NCI-H187 treated with DMSO at 0.1 percent for 48 hours (cell line): Measurements from ENCODE around the gene KLHL20.
"Not testable (repeated sequence)": the region's sequence is repeated elsewhere in the genome, so short reads cannot be mapped to it uniquely, and the experiment has no call there.

Source experiments
- DNase-seq: peaks from one replicate; lab custom pipeline; 2025; lab: John Stamatoyannopoulos, UW

Gene KLHL20

DNA sequence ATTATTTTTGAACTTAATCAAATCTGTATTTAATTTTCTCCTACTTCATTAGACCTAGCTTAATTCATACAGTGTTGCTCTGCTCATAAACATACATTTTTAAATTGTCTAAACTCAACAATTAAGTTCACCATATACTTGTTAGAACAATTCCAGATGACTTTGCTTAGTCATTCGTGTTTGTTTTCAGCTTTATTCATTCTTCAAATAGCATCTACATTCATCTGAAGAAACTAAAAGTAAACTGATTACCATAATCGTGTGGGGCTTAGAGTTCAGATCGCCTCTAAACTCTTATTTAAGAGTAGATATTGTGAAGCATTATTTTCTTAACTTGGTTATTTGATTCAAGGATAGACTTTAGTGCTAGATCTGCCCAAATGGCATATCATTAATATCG, 34.4 kb downstream of the KLHL20 start:
- DNase-seq, result no peak

DNA sequence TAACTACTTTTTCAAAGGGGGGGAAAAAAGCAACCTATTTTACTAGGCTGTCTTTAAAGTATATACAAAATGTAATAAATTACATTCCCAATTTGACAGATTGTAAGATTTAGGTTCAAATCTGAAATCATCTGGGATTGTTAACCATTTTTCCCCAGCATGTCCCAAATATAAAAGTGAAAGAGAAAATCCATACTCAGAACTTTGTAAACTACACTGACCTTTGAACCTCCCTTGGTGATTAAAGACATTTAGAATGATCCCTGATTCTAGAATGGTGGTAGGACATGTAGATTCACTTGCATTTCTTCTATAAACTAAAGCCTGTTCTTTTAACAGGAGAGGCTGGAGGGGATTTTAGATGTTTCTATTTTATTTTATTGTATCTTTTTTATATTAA, 39.0 kb downstream of the KLHL20 start:
- no peak for DNase-seq

DNA sequence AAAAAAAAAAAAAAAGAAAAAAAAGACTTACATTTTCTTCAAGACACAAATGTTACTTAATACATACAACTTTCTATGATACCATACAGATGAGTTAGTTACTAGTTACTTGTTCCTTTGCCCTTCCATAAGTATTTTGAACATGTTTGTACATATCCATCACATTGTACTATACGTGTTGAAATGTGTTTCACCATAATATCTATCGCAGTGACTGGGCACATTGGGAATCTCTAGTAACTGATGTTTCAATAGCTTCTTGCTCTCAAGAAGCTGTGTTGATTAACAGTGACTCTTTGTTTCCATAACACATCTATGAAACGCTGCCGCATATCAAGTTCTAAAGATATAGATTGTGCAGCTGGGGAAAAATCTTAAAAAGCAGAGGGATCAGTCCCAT, 42.9 kb downstream of the KLHL20 start:
- no peak for DNase-seq

DNA sequence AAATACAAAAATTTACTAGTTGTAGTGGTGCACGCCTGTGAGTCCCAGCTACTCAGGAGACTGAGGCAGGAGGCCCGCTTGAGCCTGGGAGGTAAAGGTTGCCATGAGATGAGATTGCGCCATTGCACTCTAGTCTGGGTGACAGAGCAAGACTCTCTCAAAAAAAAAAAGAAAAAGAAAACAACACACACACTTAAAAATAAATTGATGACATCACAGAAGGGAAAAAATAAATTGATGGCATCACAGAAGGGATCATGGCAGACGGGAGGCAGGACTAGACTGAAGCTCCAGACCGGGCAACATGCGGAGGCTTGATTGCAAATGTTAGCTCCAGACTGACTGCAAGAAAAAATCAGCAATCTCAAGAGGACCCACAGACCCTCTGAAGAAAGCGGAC, 43.3 kb downstream of the KLHL20 start:
- no peak for DNase-seq

DNA sequence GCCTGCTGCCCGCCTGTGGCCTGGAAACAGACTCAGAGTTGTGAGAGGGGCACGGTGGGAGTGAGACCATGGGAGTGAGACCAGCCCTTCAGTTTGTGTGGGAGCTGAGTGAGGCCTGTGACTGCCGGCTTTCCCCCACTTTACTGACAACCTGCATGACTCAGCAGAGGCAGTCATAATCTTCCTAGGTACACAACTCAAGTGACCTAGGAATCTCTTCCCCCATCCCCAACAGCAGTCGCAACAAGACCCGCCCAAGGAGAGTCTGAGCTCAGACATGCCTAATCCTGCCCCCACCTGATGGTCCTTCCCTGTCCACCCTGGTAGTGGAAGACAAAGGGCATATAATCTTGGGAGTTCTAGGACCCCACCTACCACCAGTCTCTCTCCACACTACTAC, 44.2 kb downstream of the KLHL20 start:
- DNase-seq, result no peak

DNA sequence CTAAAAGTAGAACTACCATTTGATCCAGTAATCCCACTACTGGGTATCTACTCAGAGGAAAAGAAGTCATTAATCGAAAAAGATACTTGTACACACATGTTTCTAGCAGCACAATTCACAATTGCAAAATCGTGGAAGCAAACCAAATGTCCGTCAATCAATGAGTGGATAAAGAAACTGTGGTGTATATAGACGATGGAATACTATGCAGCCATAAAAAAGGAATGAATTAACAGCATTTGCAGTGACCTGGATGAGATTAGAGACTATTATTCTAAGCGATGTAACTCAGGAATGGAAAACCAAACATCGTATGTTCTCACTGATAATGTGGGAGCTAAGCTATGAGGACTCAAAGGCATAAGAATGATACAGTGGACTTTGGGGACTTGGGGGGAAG, 49.5 kb downstream of the KLHL20 start:
- not testable (repeated sequence) for DNase-seq

DNA sequence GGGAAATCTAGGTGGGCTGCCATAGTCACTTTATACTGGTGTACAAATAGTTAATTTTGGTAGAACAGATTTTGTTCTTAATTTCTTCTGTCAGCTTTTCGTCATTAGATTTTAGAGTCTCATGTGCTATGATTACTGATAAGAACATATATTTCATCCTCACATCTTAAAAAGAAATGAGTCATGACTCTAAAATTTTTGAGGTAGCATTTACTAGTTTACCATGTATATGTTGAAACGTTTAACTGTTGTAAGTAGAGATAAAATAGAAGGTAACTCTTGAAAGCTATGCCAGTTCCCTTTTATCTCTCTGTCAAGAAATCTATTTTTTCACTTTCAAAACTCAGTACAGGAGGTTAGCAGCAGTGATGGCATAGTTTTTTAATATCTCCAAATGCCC, 53.4 kb downstream of the KLHL20 start:
- no peak for DNase-seq

DNA sequence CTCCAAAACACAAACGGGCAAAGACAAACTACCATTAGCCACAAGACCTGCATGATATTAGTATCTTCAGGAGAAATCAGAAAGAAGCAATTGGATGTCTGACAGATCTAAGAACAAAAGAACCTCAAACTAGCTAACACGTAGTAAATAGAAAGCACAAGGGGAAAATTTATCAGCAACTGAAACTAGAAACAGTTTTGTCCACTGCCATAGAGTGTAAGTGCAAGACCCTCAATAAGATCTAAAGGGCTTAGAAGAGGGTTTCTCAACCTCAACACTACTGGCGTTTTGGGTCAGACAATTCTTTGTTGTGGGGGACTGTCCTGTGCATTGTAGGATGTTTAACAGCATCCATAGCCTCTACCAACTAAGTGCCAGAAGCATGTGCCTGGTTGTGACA, 54.0 kb downstream of the KLHL20 start:
- DNase-seq, result no peak

DNA sequence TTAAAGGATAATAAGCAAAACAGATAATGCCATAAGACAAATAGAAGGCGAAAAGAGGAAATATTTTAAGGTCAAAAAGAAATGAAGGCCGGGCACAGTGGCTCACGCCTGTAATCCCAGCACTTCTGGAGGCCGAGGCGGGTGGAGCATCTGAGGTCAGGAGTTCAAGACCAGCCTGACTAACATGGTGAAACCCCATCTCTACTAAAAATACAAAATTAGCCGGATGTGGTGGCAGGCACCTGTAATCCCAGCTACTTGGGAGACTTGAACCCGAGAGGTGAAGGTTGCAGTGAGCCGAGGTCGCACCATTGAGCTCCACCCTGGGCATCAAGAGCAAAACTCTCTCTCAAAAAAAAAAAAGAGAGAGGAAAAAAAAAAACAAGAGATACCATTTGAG, 55.5 kb downstream of the KLHL20 start:
- not testable (repeated sequence) for DNase-seq

DNA sequence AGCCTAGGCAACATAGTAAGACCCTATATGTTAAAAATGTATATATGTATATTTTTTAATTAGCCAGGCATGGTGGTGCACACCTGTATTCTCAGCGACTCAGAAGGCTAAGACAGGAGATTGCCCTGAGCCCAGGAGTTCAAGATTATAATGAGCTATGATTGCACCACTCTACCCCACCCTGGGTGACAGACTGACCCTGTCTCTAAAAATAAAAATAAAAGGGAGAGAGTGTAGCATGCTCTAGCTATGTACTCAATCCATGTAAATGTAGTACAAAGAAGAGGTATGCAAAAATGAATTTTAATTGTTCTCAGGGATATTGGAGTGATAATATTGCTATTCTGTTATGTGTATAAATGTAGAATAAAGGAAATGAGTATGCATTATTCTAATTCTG, 56.8 kb downstream of the KLHL20 start:
- no peak for DNase-seq

DNA sequence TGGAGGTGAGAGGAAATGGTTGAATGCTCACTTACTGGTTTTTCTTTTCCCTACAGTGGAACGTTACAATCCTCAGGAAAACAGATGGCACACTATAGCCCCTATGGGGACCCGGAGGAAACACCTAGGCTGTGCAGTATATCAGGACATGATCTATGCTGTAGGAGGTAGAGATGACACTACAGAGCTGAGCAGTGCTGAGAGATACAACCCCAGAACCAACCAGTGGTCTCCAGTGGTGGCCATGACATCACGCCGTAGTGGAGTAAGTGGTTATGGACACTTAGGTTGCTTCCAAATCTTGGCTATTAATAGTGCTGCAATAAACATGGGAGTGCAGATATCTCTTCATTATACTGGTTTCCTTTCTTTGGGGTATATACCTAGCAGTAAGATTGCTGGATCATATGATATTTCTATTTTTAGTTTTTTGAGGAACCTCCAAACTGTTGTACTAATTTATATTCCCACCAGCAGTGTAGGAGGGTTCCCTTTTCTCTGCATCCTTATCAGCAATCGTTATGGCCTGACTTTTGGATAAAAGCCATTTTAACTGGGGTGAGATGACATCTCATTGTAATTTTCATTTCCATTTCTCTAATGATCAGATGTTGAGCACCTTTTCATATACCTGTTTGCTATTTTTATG, 60.9 kb downstream of the KLHL20 start:
- DNase-seq, result no peak

DNA sequence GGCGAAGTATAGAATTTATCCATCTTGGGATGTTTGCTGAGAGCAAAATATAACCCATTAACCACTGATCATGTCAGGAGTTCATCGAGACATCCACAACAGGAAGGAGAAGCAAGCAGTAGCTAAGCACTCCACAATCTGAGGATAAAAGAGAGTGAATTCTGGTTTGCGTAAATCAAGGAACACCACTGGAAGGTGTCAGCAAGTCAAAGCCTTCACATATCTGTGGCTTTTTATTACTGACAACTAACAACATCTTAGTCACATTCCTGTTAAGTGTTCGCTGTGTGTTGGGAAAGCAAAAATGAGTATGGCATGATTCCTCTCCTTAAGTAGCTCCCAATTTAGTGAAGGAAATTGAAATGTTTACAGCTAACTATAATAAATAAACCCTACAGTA, 65.2 kb downstream of the KLHL20 start:
- no peak for DNase-seq

DNA sequence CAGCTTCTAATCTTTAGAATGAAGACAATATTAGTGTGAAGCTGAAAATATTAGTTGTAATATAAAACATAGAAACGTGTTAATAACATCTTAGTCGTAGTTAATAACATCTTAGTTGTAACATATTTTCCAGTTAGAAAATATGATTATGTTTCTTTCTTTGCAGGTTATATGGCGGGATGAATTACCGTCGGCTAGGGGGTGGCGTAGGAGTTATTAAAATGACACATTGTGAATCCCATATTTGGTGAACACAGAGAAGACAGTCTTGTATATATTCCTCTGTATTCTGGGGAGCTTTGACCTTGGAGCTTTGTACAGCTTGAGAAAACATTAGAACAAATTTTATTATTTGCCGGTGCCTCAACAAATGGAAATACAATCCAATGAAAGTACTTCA, 70.2 kb downstream of the KLHL20 start:
- no peak for DNase-seq

DNA sequence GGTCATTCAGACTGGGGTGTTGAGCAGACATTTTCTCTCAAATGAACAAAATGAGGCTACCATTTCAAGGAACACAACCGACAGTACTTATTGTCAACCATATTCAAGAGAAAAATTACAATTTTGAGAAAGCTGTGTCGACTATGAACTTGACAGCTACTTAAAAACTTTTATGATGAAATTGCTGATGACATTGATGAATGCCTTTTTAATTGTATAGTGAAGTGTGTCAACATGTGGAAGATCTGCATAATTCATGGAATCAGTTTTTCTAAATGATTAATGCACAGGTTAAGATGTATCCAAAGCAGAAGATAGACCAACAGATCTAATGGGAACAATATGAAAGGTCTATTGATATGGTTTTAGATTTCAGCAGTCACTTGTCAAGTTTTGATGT, 75.1 kb downstream of the KLHL20 start:
- no peak for DNase-seq

DNA sequence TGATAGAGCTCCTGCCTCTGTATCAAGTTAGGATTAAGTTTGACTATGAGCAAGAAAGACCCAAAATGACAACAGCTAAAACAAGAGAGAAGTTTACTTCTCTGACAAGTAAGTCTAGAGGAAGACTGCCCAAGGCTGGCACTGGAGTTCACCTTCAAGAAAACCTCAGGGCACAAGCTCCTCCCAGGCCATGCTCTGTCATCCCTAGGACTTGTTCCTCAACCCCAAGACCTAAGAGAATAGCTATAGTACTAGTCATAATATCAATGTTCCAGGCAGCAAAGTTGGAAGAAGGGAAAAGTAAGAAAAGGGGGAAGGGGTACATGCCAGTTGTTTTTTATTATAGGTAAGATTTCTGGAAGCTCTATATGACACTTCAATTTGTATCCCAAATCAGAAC, 83.3 kb downstream of the KLHL20 start:
- DNase-seq, result no peak

DNA sequence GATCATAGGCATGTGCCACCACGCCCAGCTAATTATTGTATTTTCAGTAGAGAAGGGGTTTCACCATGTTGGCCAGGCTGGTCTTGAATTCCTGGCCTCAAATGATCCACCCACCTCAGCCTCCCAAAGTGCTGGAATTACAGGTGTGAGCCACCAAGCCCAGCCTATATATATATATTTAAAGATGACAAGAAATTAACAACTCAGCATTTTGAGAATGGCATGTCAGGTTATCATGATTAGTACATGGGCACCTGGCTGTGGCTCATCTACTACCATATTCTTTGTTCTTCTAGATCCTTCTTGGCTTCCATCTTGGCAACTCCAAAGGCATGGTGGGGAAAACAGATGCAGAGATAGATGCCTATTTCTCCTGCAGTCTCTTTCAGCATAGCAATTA, 85.2 kb downstream of the KLHL20 start:
- not testable (repeated sequence) for DNase-seq

DNA sequence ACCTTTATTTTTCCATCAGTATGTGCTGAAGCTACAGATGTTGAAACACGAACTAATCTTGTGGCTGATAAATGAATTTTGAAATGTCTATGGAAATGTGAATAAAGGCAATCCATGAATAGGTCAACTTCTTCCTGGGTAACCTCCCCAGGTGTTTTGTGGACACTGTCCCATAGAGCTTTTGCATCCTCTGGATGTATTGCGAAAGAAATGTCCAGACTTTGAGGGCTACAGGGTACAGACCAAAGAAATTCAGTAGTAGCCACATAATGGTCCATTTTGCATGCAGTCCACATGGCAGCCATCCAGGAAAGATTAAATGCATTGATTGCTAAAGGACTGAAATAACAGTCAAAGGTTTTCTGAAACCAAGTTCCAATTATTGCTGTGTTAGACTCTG, 88.2 kb downstream of the KLHL20 start:
- no peak for DNase-seq

DNA sequence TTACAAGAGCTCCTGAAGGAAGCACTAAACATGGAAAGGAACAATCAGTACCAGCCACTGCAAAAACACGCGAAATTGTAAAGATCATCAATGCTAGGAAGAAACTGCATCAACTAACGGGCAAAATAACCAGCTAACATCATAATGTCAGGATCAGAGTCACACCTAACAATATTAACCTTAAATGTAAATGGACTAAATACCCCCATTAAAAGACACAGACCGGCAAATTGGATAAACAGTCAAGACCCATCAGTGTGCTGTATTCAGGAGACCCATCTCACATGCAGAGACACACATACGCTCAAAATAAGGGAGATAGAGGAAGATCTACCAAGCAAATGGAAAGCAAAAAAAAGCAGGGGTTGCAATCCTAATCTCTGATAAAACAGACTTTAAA, 98.9 kb downstream of the KLHL20 start:
- DNase-seq, result not testable (repeated sequence)

DNA sequence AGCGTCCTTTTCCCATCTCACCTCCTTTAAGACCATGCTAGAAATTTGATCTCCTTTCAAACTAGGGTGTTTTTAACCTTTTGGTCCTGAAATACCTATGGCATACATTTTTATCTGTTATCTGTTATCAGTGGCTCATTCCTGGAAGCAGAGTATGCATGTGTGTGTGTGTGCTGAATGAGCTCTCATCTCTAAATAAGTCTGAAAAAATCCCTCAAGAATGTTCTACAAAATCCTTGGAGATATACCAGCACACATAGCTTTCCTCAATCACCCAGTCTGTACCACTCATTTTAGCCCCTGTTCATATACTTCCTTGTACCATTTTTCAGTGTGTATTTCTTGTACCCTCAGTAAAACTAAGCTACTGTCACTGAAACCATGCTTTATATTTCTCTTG, 103.7 kb downstream of the KLHL20 start:
- no peak for DNase-seq

DNA sequence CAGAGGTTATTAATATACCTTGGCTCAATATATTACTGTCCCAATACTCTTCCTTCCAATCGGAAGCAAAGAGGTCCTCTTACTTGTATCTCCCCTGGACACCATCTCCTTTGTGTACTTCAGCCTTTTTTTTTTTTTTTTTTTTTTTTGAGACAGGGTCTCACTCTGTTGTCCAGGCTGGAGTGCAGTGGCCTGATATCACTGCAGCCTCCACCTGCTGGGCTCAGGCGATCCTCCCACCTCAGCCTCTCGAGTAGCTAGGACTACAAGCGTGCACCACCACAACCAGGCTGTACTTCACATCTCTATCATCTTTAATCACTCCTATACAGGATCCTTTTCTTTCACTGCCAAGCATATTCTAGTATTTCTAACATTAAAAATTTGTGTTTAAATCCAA, 106.9 kb downstream of the KLHL20 start:
- no peak for DNase-seq

DNA sequence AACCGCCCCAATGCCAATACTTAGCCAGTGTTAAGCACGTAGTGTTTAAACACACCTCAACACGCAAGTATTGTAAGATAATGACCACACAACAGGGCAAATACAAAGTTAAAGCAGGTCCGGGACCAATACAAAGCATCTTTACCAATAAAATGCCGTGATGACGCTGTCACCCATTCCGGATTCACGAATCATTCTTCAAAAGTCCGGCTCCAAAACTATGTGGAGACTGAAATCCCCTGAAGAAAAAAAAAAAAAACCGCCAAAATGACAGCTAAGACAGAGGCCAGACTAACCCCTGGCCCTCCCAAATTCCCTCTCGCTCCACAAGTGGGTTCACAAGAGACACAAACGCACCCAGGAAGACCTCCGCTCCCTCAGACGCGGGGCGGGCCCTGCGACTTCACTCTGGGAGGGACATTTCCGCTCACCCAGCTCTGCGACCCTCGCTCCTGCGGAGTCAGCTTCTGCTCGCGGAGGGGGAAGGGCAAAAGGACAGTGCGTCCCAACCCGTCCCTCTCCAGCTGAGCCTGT, 109.1 kb downstream of the KLHL20 start:
- no peak for DNase-seq

DNA sequence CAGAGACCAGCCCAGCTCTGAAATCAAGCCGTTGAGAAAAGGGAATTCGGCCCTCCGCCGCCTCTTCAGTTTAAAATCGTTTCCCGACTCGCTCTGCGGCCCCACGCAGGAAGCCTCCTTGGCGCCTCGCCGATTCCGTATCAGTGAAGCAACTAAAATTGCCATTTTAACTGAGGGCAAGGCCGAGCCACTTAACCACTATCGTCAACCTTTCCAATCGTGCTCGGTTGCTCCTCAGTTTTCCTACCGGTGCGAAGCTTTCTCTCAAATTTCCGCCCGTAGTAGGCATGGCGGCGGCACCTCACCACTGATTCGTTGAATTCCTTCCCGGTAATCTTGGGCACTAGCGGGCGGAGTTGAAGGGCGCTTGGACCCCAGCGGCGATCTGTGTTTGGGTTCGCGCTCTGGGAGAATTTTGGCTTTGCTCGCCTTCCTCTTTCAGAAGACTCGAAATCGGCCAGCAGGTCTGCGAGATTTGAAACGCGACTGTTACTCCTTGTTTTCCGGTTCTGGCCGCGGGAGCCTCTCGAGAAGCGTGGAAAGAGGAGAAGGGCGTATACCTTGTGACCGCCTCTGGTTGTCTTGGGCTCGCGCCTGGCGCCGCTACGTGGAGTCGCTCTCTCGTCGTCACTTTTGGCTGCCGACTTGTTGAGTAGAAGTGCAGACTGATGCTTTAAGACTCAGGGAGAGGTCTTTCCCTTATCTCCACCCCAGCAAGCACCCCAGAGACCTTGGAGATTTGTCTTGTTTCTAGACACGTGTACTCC, 109.7 kb downstream of the KLHL20 start, which contains the start of the genes CENPL and DARS2:
CENPL (minus strand) TSS at position 569 of the 767 bp plus-strand sequence. CDS start 13,584 bp downstream, outside the sequence.
DARS2 (plus strand) TSS at position 359 of the 767 bp plus-strand sequence. CDS start 557 bp downstream, outside the sequence.
- peak; percentile 99 for DNase-seq

DNA sequence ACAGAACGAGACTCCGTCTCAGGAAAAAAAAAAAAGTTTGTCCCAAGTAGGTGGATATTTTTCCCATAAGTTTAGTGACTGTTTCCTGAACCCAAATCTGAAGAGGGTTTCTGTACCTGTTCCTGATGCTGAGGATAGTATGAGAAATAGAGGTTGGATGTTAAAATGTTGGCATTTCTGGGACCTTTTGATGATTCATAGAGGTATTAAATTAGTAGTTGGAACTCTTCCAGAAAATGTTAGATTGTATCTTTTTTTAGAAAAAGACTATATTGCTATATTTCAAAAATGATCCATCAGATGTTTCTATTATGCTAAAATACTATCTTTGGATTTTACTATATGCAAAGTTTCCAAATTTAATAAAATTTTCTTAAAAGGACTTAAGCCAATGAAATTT, 112.8 kb downstream of the KLHL20 start:
- DNase-seq, result no peak
